ENCODE results near the gene ULK1.

- TF ChIP-seq, protein P1, sequence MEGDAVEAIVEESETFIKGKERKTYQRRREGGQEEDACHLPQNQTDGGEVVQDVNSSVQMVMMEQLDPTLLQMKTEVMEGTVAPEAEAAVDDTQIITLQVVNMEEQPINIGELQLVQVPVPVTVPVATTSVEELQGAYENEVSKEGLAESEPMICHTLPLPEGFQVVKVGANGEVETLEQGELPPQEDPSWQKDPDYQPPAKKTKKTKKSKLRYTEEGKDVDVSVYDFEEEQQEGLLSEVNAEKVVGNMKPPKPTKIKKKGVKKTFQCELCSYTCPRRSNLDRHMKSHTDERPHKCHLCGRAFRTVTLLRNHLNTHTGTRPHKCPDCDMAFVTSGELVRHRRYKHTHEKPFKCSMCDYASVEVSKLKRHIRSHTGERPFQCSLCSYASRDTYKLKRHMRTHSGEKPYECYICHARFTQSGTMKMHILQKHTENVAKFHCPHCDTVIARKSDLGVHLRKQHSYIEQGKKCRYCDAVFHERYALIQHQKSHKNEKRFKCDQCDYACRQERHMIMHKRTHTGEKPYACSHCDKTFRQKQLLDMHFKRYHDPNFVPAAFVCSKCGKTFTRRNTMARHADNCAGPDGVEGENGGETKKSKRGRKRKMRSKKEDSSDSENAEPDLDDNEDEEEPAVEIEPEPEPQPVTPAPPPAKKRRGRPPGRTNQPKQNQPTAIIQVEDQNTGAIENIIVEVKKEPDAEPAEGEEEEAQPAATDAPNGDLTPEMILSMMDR (IDR thresholded peaks at IDR 0.05), result no peak
- no peak for TF ChIP-seq ZFX (IDR thresholded peaks at IDR 0.05; ENCODE audit: borderline replicate concordance)
These were observed 36.2 kb upstream of the ULK1 start for GRCh38 chr12:131857908-131858850.
